DND-41 (cell line): ENCODE results near the gene NKRF.

ENCODE experiments used
- ATAC-seq: fragments of 200-7000 bp; cut with Tn5 transposase; 3 replicates; pipeline ENCODE4 v1.9.1; 2021; ENCODE audit warnings: low read depth; ENCODE audit not compliant: insufficient read depth
- DNase-seq: peaks from one replicate; pipeline ENCODE4 v3.0.0-alpha.2; 2020
- H2AFZ ChIP-seq: 2 replicates; pipeline ENCODE4 v1.6.0; 2012; ENCODE audit warnings: low read depth, low read length
- H3K27ac ChIP-seq: 2 replicates; pipeline ENCODE4 v1.5.1; 2012; ENCODE audit warnings: low read length, inconsistent platforms
- H3K27me3 ChIP-seq: fragments of 200-600 bp; sonication (generic); 2 replicates; pipeline ENCODE4 v1.6.0; 2012; ENCODE audit warnings: low read length, mild to moderate bottlenecking, inconsistent platforms; ENCODE audit not compliant: insufficient read depth, poor library complexity
- H3K36me3 ChIP-seq: 2 replicates; pipeline ENCODE4 v1.5.1; 2012; ENCODE audit warnings: low read length, inconsistent platforms; ENCODE audit not compliant: insufficient read depth
- H3K4me1 ChIP-seq: 2 replicates; pipeline ENCODE4 v1.5.1; 2012; ENCODE audit warnings: mild to moderate bottlenecking, low read length; ENCODE audit not compliant: insufficient read depth
- H3K4me2 ChIP-seq: 2 replicates; pipeline ENCODE4 v1.6.0; 2012; ENCODE audit warnings: mild to moderate bottlenecking, moderate library complexity, low read length, inconsistent platforms; ENCODE audit not compliant: insufficient read depth
- H3K4me3 ChIP-seq, 2 experiments: fragments of 200-600 bp in 1 of 2; shearing (Covaris generic) in 1 of 2; 2 replicates each; pipeline ENCODE4 v1.5.1; 2012 to 2016; ENCODE audit warnings: inconsistent platforms in 2 of 2, low read length in 2 of 2, mild to moderate bottlenecking in 2 of 2, low read depth in 1 of 2, moderate library complexity in 1 of 2
- H3K79me2 ChIP-seq: 2 replicates; pipeline ENCODE4 v1.6.0; 2012; ENCODE audit warnings: low read length, inconsistent platforms; ENCODE audit not compliant: insufficient read depth
- H3K9ac ChIP-seq: 2 replicates; pipeline ENCODE4 v1.6.0; 2012; ENCODE audit warnings: low read depth, mild to moderate bottlenecking, inconsistent platforms, low read length, moderate library complexity
- H3K9me3 ChIP-seq: 2 replicates; pipeline ENCODE4 v1.5.1; 2012; ENCODE audit warnings: low read length, moderate library complexity, mild to moderate bottlenecking, inconsistent platforms; ENCODE audit not compliant: insufficient read depth, severe bottlenecking
- H4K20me1 ChIP-seq: 2 replicates; pipeline ENCODE4 v1.6.0; 2012; ENCODE audit warnings: low read length; ENCODE audit not compliant: insufficient read depth
- EZH2 ChIP-seq: IDR thresholded peaks from 3 replicates; pipeline ENCODE4 v1.6.1; 2012; ENCODE audit warnings: borderline replicate concordance, low read depth, mild to moderate bottlenecking, moderate library complexity, low read length, inconsistent platforms; ENCODE audit not compliant: severe bottlenecking
- TF ChIP-seq, protein P1 (sequence below): IDR thresholded peaks from 2 replicates; pipeline ENCODE4 v1.5.1; 2012; ENCODE audit warnings: borderline replicate concordance, low read length, moderate library complexity, mild to moderate bottlenecking; ENCODE audit not compliant: poor library complexity, severe bottlenecking; ENCODE audit errors: extremely low read depth

NKRF gene

DNA sequence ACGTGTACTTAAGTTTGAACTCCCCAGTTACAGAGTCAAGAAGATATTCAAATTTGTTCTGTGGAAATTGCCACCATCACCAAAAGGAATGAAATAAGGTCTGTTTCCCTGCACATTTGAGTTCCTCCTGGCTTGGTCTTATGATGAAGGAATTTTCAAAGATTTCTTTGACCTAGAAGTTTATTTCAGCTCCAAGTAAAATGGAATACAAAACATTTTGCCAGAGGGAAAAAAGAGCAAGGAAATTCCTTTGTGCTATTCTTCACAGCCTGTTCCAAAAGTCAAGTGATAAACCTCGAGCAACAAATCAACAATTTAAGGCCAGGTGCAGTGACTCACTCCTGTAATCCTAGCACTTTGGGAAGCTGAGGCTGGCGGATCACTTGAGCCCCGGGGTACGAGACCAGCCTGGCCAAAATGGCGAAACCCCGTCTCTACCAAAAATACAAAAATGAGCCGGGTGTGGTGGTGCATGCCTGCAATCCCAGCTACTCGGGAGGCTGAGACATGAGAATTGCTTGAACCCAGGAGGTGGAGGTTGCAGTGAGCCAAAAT is 3.4 kb downstream of the NKRF start:
- Histone ChIP-seq H3K27me3 (no peaks in the 10 kb centered on the region), H3K4me2 (no peak overlapping the region), H3K36me3 (peaks cover 14% of the 10 kb centered on the region; the same call in 1 of the 2 replicates), H3K27ac (no peak overlapping the region), H3K9ac (no peak overlapping the region), H3K4me3 (no peak overlapping the region), H3K4me1 (peaks cover 34% of the 10 kb centered on the region), H3K9me3 (no peaks in the 10 kb centered on the region), H3K79me2 (peaks cover 77% of the 10 kb centered on the region), H4K20me1 (peaks cover 26% of the 10 kb centered on the region; the same call in 1 of the 2 replicates), H2AFZ (no peak overlapping the region)
- no peak for ATAC-seq
- TF ChIP-seq, protein P1, sequence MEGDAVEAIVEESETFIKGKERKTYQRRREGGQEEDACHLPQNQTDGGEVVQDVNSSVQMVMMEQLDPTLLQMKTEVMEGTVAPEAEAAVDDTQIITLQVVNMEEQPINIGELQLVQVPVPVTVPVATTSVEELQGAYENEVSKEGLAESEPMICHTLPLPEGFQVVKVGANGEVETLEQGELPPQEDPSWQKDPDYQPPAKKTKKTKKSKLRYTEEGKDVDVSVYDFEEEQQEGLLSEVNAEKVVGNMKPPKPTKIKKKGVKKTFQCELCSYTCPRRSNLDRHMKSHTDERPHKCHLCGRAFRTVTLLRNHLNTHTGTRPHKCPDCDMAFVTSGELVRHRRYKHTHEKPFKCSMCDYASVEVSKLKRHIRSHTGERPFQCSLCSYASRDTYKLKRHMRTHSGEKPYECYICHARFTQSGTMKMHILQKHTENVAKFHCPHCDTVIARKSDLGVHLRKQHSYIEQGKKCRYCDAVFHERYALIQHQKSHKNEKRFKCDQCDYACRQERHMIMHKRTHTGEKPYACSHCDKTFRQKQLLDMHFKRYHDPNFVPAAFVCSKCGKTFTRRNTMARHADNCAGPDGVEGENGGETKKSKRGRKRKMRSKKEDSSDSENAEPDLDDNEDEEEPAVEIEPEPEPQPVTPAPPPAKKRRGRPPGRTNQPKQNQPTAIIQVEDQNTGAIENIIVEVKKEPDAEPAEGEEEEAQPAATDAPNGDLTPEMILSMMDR, result no peak
- no peak for TF ChIP-seq EZH2
- no peak for DNase-seq

DNA sequence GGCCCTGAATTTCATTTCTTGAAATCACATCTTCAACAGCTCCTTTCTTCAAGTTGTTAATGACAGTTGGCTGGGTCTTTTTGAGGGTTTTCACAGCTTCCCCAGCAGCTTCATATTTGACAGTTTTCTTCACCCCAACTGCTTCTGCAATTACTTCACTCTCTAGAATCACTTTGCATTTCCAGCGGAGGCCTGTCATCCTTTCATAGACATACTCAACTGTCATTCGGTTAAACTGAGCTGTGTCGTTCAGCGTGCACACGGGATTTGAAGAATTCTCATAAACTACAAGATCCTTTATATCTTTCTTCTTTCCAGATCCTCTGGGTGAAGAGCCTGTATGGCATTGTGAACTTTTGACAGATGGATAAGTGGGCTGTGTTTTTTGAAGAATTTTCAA is 16.4 kb downstream of the NKRF start:
- Histone ChIP-seq H3K27ac (no peak overlapping the region), H3K4me3 (no peak overlapping the region), H3K9ac (no peak overlapping the region), H2AFZ (no peak overlapping the region), H3K4me2 (no peak overlapping the region), H3K9me3 (no peaks in the 10 kb centered on the region), H3K79me2 (peaks cover 13% of the 10 kb centered on the region; the same call in 1 of the 2 replicates), H3K4me1 (no peaks in the 10 kb centered on the region), H4K20me1 (no peaks in the 10 kb centered on the region; the same call in 1 of the 2 replicates), H3K27me3 (no peaks in the 10 kb centered on the region), H3K36me3 (peaks cover 43% of the 10 kb centered on the region)
- DNase-seq (no peak), ATAC-seq (no peak)
- TF ChIP-seq EZH2, result no peak
- TF ChIP-seq, protein P1, result no peak

DNA sequence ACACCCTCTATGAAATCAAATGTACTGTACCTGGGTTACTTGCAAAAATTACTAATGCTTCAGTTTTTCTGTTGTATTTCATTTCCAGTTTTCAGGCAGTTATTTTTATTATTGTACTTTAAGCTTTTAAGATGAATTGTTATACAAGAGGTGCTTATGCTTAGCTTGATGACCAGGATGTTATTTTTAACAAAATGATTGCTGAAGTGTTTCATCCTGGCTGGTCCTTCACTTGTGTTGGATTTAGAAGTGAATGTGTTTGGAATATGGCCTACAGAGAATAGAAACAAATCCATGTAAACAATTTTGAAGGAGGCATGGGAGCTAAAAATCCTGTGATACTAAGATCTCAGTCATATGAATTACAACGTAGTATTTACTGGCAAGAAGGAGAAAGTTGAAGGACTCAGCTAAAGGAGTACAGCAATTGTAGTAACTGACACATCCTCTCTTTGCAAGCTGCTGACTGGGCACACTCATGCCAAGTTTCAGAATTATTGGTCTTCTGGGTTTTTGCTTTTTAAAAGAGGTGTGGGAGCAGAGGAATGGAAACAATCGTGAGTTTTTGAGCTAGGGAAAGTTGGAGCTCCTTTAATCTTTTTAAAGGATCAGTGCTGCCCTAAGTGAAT is 22.7 kb downstream of the NKRF start:
- Histone ChIP-seq H3K4me2 (no peak overlapping the region), H3K79me2 (no peaks in the 10 kb centered on the region; the same call in 1 of the 2 replicates)
- TF ChIP-seq EZH2, result no peak
- TF ChIP-seq, protein P1, result no peak

DNA sequence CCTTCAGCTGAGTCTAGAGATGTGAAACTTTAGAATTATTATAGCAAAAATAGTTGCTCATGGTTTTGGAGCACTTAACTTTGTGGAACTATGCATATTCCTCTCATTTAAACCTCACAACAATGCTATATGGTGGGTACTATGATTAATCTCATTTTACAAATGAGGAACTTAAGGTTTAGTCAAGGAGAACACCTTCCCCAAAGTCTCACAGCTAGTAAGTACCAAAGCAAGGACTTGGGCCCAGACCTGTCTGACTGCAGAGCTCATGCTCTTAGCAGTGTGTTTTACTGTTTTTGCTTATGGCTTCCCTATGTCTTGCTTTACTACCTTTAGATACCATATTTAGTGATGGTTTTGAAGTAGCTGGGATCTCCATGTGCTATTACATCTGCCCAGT is 26.8 kb downstream of the NKRF start:
- DNase-seq (no peak), ATAC-seq (no peak)
- no peak overlapping the region for H3K9ac ChIP-seq
- H3K36me3 ChIP-seq, result peaks cover 17% of the 10 kb centered on the region
- peaks cover 17% of the 10 kb centered on the region for H3K4me1 ChIP-seq
- no peak overlapping the region for H3K4me2 ChIP-seq
- no peaks in the 10 kb centered on the region for H3K9me3 ChIP-seq
- no peak overlapping the region for H3K27ac ChIP-seq
- no peaks in the 10 kb centered on the region for H3K27me3 ChIP-seq
- peaks cover 7% of the 10 kb centered on the region; the same call in 1 of the 2 replicates for H4K20me1 ChIP-seq
- no peak overlapping the region for H2AFZ ChIP-seq
- peaks cover 32% of the 10 kb centered on the region for H3K79me2 ChIP-seq
- TF ChIP-seq EZH2, result no peak
- TF ChIP-seq, protein P1, result no peak
- no peak overlapping the region for H3K4me3 ChIP-seq

More for the DNA sequence above, 22.7 kb downstream of the NKRF start:
- DNase-seq (no peak), ATAC-seq (no peak)
- H3K27me3 ChIP-seq, result no peaks in the 10 kb centered on the region
- H3K36me3 ChIP-seq, result peaks cover 2% of the 10 kb centered on the region; the same call in 1 of the 2 replicates
- no peak overlapping the region for H2AFZ ChIP-seq
- no peaks in the 10 kb centered on the region for H4K20me1 ChIP-seq
- H3K4me1 ChIP-seq, result no peaks in the 10 kb centered on the region
- H3K9me3 ChIP-seq, result no peaks in the 10 kb centered on the region
- H3K9ac ChIP-seq, result no peak overlapping the region
- H3K4me3 ChIP-seq, result no peak overlapping the region
- H3K27ac ChIP-seq, result no peak overlapping the region
